Measurements from ENCODE around the gene PLEKHA1. TPM values are rescaled to one million over a fixed set of nuclear protein-coding genes. Genes with fewer than 3 reads are reported as not detected.

PLEKHA1 gene
- total RNA-seq, 4 donors from 2014 or later: 19.2 to 52.2 (median 35.0) TPM

GRCh38 chr10:122342293-122343134, 32.0 kb upstream of the PLEKHA1 start:
- peaks cover 0 to 13% (median 0%) of the 10 kb centered on the region in 4 donors for H3K9me3 ChIP-seq
- no peak for TF ChIP-seq EP300 (IDR thresholded peaks at IDR 0.05)
- TF ChIP-seq, protein P1, sequence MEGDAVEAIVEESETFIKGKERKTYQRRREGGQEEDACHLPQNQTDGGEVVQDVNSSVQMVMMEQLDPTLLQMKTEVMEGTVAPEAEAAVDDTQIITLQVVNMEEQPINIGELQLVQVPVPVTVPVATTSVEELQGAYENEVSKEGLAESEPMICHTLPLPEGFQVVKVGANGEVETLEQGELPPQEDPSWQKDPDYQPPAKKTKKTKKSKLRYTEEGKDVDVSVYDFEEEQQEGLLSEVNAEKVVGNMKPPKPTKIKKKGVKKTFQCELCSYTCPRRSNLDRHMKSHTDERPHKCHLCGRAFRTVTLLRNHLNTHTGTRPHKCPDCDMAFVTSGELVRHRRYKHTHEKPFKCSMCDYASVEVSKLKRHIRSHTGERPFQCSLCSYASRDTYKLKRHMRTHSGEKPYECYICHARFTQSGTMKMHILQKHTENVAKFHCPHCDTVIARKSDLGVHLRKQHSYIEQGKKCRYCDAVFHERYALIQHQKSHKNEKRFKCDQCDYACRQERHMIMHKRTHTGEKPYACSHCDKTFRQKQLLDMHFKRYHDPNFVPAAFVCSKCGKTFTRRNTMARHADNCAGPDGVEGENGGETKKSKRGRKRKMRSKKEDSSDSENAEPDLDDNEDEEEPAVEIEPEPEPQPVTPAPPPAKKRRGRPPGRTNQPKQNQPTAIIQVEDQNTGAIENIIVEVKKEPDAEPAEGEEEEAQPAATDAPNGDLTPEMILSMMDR (IDR thresholded peaks at IDR 0.05): peak; percentile 67 to 85 (median 74)
- H3K4me3 ChIP-seq: no peak overlapping the region
- no peak overlapping the region for H3K27ac ChIP-seq
- no peaks in the 10 kb centered on the region for H3K27me3 ChIP-seq
- 52 to 64% methylated on average over 8 of the region's 8 CpGs for WGBS, 2 donors
- DNase-seq (ENCODE audit: low spot score in 2 of 2): peak in 1 of 2 donors; percentile 46
- H3K4me1 ChIP-seq: peaks cover 0 to 21% (median 4%) of the 10 kb centered on the region in 4 donors
- H3K36me3 ChIP-seq: no peaks in the 10 kb centered on the region

- TF ChIP-seq, protein P1 (IDR thresholded peaks at IDR 0.05): no peak
- TF ChIP-seq EP300 (IDR thresholded peaks at IDR 0.05) (no peak), POLR2A (IDR thresholded peaks at IDR 0.05) (no peak)
- DNase-seq (ENCODE audit: low spot score in 2 of 2): no peak
- H3K4me3 ChIP-seq: no peak overlapping the region
- H3K27ac ChIP-seq: no peak overlapping the region
- WGBS, 2 donors: 85 to 92% methylated on average over 11 of the region's 11 CpGs
- H3K9me3 ChIP-seq: peaks cover 0 to 13% (median 0%) of the 10 kb centered on the region in 4 donors
- peaks cover 0 to 21% (median 4%) of the 10 kb centered on the region in 4 donors for H3K4me1 ChIP-seq
- no peaks in the 10 kb centered on the region for H3K27me3 ChIP-seq
- no peaks in the 10 kb centered on the region for H3K36me3 ChIP-seq
These were observed 31.2 kb upstream of the PLEKHA1 start for GRCh38 chr10:122343135-122343800.

GRCh38 chr10:122343936-122344335, 30.6 kb upstream of the PLEKHA1 start:
- Histone ChIP-seq H3K27ac (no peak overlapping the region), H3K4me3 (no peak overlapping the region), H3K27me3 (no peaks in the 10 kb centered on the region), H3K4me1 (peaks cover 0 to 21% (median 4%) of the 10 kb centered on the region in 4 donors), H3K36me3 (no peaks in the 10 kb centered on the region), H3K9me3 (peaks cover 0 to 13% (median 0%) of the 10 kb centered on the region in 4 donors)
- no peak for DNase-seq (ENCODE audit: low spot score in 2 of 2)
- TF ChIP-seq, protein P1 (IDR thresholded peaks at IDR 0.05): no peak
- TF ChIP-seq EP300 (IDR thresholded peaks at IDR 0.05) (no peak), POLR2A (IDR thresholded peaks at IDR 0.05) (no peak)
- WGBS, 2 donors: 89 to 95% methylated on average over 8 of the region's 8 CpGs

GRCh38 chr10:122344741-122345258, 29.7 kb upstream of the PLEKHA1 start:
- H3K4me3 ChIP-seq: no peak overlapping the region
- peaks cover 0 to 21% (median 4%) of the 10 kb centered on the region in 4 donors for H3K4me1 ChIP-seq
- no peak for TF ChIP-seq EP300 (IDR thresholded peaks at IDR 0.05)
- TF ChIP-seq POLR2A (IDR thresholded peaks at IDR 0.05): no peak
- TF ChIP-seq, protein P1 (IDR thresholded peaks at IDR 0.05): no peak
- H3K36me3 ChIP-seq: no peaks in the 10 kb centered on the region
- no peak for DNase-seq (ENCODE audit: low spot score in 2 of 2)
- H3K27ac ChIP-seq: peak overlapping the region in 2 of 4 donors; percentile 1 to 5
- 51 to 69% methylated on average over 9 of the region's 9 CpGs for WGBS, 2 donors
- H3K9me3 ChIP-seq: peaks cover 0 to 13% (median 0%) of the 10 kb centered on the region in 4 donors
- H3K27me3 ChIP-seq: no peaks in the 10 kb centered on the region

Data from tibial nerve (tissue), 4 donors.